ENCODE data around the gene GSTT4.
A peak's percentile ranks its signal among the peaks of the same experiment; 100 is the strongest.
"Not testable (repeated sequence)": the region's sequence is repeated elsewhere in the genome, so short reads cannot be mapped to it uniquely, and the experiment has no call there.

The GSTT4 gene

GRCh38 chr22:23986089-23986488 is 19.2 kb downstream of the GSTT4 start:
- DNase-seq: not testable (repeated sequence)

GRCh38 chr22:23984430-23984829 is 20.8 kb downstream of the GSTT4 start:
- peak; percentile 25 for DNase-seq

GRCh38 chr22:23980567-23980966 is 24.7 kb downstream of the GSTT4 start:
- not testable (repeated sequence) for DNase-seq

- DNase-seq: not testable (repeated sequence)
Observed at GRCh38 chr22:23979557-23980240, 25.6 kb downstream of the GSTT4 start, which contains the start of gene GSTT2. TSS of gene GSTT2 (plus strand) at chr22:23980134.

GRCh38 chr22:23977304-23977703 is 27.9 kb downstream of the GSTT4 start:
- not testable (repeated sequence) for DNase-seq

GRCh38 chr22:23974836-23975352 is 30.4 kb downstream of the GSTT4 start:
- not testable (repeated sequence) for DNase-seq

- not testable (repeated sequence) for DNase-seq
Observed at GRCh38 chr22:23974345-23974744, 30.9 kb downstream of the GSTT4 start, which contains the start of gene DDT. TSS of gene DDT (minus strand) at chr22:23974441. CDS start at chr22:23974414, 27 bp downstream.

GRCh38 chr22:23971927-23972326 is 33.3 kb downstream of the GSTT4 start:
- DNase-seq: not testable (repeated sequence)

GRCh38 chr22:23970816-23971486 is 34.3 kb downstream of the GSTT4 start:
- DNase-seq: no peak

- DNase-seq: no peak
Observed at GRCh38 chr22:23970201-23970641, 35.0 kb downstream of the GSTT4 start.

GRCh38 chr22:23969071-23969470 is 36.2 kb downstream of the GSTT4 start:
- DNase-seq: no peak

GRCh38 chr22:23966568-23966967 is 38.7 kb downstream of the GSTT4 start, which contains the start of gene DDTL:
TSS of gene DDTL (plus strand) at chr22:23966888. CDS start at chr22:23966915, 27 bp downstream.
- not testable (repeated sequence) for DNase-seq

GRCh38 chr22:23966094-23966493 is 39.2 kb downstream of the GSTT4 start:
- DNase-seq: not testable (repeated sequence)

- DNase-seq: not testable (repeated sequence)
Observed at GRCh38 chr22:23961084-23961771, 44.0 kb downstream of the GSTT4 start, which contains the start of gene GSTT2B. TSS of gene GSTT2B (minus strand) at chr22:23961195. CDS start at chr22:23961131, 64 bp downstream.

GRCh38 chr22:23956301-23956900 is 48.9 kb downstream of the GSTT4 start:
- peak; percentile 55 for DNase-seq

- not testable (repeated sequence) for DNase-seq
Observed at GRCh38 chr22:23955886-23956285, 49.4 kb downstream of the GSTT4 start.

GRCh38 chr22:23954991-23955305 is 50.3 kb downstream of the GSTT4 start:
- DNase-seq: not testable (repeated sequence)

GRCh38 chr22:23954193-23954990 is 50.9 kb downstream of the GSTT4 start:
- not testable (repeated sequence) for DNase-seq

GRCh38 chr22:23953485-23953884 is 51.8 kb downstream of the GSTT4 start:
- not testable (repeated sequence) for DNase-seq

- DNase-seq: not testable (repeated sequence)
Observed at GRCh38 chr22:23952794-23953405, 52.4 kb downstream of the GSTT4 start.

- DNase-seq: not testable (repeated sequence)
Observed at GRCh38 chr22:23951383-23951782, 53.9 kb downstream of the GSTT4 start.

Data from right hindlimb (tissue), 1 donor.